A549 (cell line): ENCODE data around the gene ACTL7B. TPM values are rescaled to one million over a fixed set of nuclear protein-coding genes. Genes with fewer than 3 reads are reported as not detected.
A peak's percentile ranks its signal among the peaks of the same experiment; 100 is the strongest.
"Not testable (repeated sequence)": the region's sequence is repeated elsewhere in the genome, so short reads cannot be mapped to it uniquely, and the experiment has no call there.

Experiments used
- ATAC-seq, 2 experiments: fragments of 200-7000 bp in 1 of 2; fragments of >200 bp in 1 of 2; cut with Nextera tagmentation in 1 of 2; cut with Tn5 transposase in 1 of 2; 3 replicates each; pipeline versions ENCODE4 v1.8.0 to v1.9.1; 2018 to 2020; ENCODE audit warnings: mild to moderate bottlenecking in 1 of 2, moderate library complexity in 1 of 2
- CTCF ChIA-PET: fragments of 300-600 bp; sonication (Branson Sonifier 250); formaldehyde crosslinking; extraction: SDS; loops from one replicate; lab custom pipeline; 2021; ENCODE audit warnings: antibody characterized with exemption, inconsistent platforms; lab: Yijun Ruan, JAX
- POLR2A ChIA-PET: fragments of 350-600 bp; formaldehyde crosslinking; extraction: SDS; loops from one replicate; lab custom pipeline; 2021; ENCODE audit warnings: antibody characterized with exemption, inconsistent platforms; lab: Yijun Ruan, JAX
- DNase-seq, 2 experiments: peaks; one replicate each; pipeline versions ENCODE4 v3.0.0 to v3.0.0-alpha.2; 2011 to 2016; ENCODE audit warnings: low read depth in 1 of 2, low spot score in 1 of 2
- FAIRE-seq: peaks from 2 replicates; lab custom pipeline; 2011; peaks lifted over from hg19 to GRCh38; lab: Jason Lieb, UNC
- H3K27ac ChIP-seq, 2 experiments: fragments of >200 bp; sonication (Bioruptor Twin); formaldehyde crosslinking; 3 replicates each; pipeline ENCODE4 v1.5.1; 2016 to 2017
- H3K4me1 ChIP-seq: fragments of >200 bp; sonication (Bioruptor Twin); formaldehyde crosslinking; 3 replicates; pipeline ENCODE4 v1.6.1; 2016
- H3K4me2 ChIP-seq: fragments of >200 bp; sonication (Bioruptor Twin); formaldehyde crosslinking; 3 replicates; pipeline ENCODE4 v1.6.1; 2016
- H3K4me3 ChIP-seq: fragments of >200 bp; sonication (Bioruptor Twin); formaldehyde crosslinking; 3 replicates; pipeline ENCODE4 v1.5.1; 2016
- H3K9me3 ChIP-seq: fragments of >200 bp; sonication (Bioruptor Twin); formaldehyde crosslinking; 3 replicates; pipeline ENCODE4 v1.6.1; 2016
- CHD4 ChIP-seq: fragments of 200-600 bp; sonication (generic); IDR thresholded peaks from 2 replicates; pipeline ENCODE4 v1.6.1; 2016; ENCODE audit warnings: antibody characterized with exemption, mild to moderate bottlenecking, borderline replicate concordance
- HOXB13 ChIP-seq: fragments of 250-450 bp; sonication (Bioruptor Pico); IDR thresholded peaks from 2 replicates; pipeline ENCODE4 v1.5.0; 2020; ENCODE audit warnings: low read depth, mild to moderate bottlenecking, moderate library complexity
- KDM1A ChIP-seq: fragments of 200-600 bp; sonication (generic); IDR thresholded peaks from 2 replicates; pipeline ENCODE4 v1.6.1; 2016; ENCODE audit warnings: low read depth, mild to moderate bottlenecking
- MYC ChIP-seq: IDR thresholded peaks from 2 replicates; pipeline ENCODE4 v1.6.1; 2012; ENCODE audit warnings: mild to moderate bottlenecking, inconsistent platforms, low read length, improper control_type of control experiment, borderline replicate concordance
- NFE2L2 ChIP-seq: fragments of 150-350 bp; conservative IDR thresholded peaks from 2 replicates; pipeline ENCODE4 v1.6.1; 2014; ENCODE audit warnings: low read length
- POLR2AphosphoS2 ChIP-seq: conservative IDR thresholded peaks from 2 replicates; pipeline ENCODE4 v1.6.1; 2012; ENCODE audit warnings: low read length, improper control_type of control experiment, inconsistent platforms
- RAD21 ChIP-seq, 2 experiments: fragments of >200 bp in 1 of 2; sonication (Bioruptor Twin) in 1 of 2; formaldehyde crosslinking in 1 of 2; IDR thresholded peaks in 1 of 2; conservative IDR thresholded peaks in 1 of 2; 2 replicates in 1 of 2; 3 replicates in 1 of 2; pipeline ENCODE4 v1.6.1; 2012 to 2018; ENCODE audit warnings: inconsistent platforms in 1 of 2
- SREBF2 ChIP-seq: fragments of 450-650 bp; IDR thresholded peaks from 2 replicates; pipeline ENCODE4 v1.6.1; 2014; ENCODE audit warnings: mild to moderate bottlenecking, moderate library complexity
- ZFP36 ChIP-seq: fragments of 450-650 bp; IDR thresholded peaks from 2 replicates; pipeline ENCODE4 v1.6.1; 2014; ENCODE audit warnings: borderline replicate concordance; ENCODE audit not compliant: partially characterized antibody
- WGBS: methylation state at CpG from one replicate; pipeline ENCODE4 v1.1.6; 2017; ENCODE audit errors: missing lambda C conversion rate; 5-methylcytosine and 5-hydroxymethylcytosine counted together
- polyA plus RNA-seq, 4 experiments: library from polyadenylated mRNA; depleted of rRNA in 3 of 4; stranded (reverse); fragments of >200 nt; fragmentation: RNase III in 1 of 4; extraction: RNeasy Plus Mini Kit Qiagen cat#74134 plus additional on column Dnase treatment in 1 of 4; gene quantifications; 2 replicates in 3 of 4; 3 replicates in 1 of 4; pipeline ENCODE4 v1.2.3, GENCODE V29; 2011 to 2017
- TF ChIP-seq, protein P1 (sequence below): fragments of >200 bp; sonication (Bioruptor Twin); formaldehyde crosslinking; IDR thresholded peaks from 3 replicates; pipeline ENCODE4 v1.5.1; 2016
- TF ChIP-seq, protein P2 (sequence below): fragments of 450-650 bp; IDR thresholded peaks from 2 replicates; pipeline ENCODE4 v1.6.1; 2014; ENCODE audit warnings: antibody characterized with exemption
- TF ChIP-seq, protein P3 (sequence below): fragments of 150-350 bp; IDR thresholded peaks from 2 replicates; pipeline ENCODE4 v1.6.1; 2014; ENCODE audit warnings: low read depth, mild to moderate bottlenecking, low read length
- TF ChIP-seq, protein P4 (sequence below): IDR thresholded peaks from 2 replicates; pipeline ENCODE4 v1.6.1; 2012; ENCODE audit warnings: low read depth, borderline replicate concordance
- TF ChIP-seq, protein P5 (sequence below): IDR thresholded peaks from 2 replicates; pipeline ENCODE4 v1.6.1; 2012
- TF ChIP-seq, protein P6 (sequence below): IDR thresholded peaks from 2 replicates; pipeline ENCODE4 v1.6.1; 2012

Gene ACTL7B
- polyA plus RNA-seq, 2 of the 4 experiments (the other 2 are of a cell fraction) = not detected

DNA sequence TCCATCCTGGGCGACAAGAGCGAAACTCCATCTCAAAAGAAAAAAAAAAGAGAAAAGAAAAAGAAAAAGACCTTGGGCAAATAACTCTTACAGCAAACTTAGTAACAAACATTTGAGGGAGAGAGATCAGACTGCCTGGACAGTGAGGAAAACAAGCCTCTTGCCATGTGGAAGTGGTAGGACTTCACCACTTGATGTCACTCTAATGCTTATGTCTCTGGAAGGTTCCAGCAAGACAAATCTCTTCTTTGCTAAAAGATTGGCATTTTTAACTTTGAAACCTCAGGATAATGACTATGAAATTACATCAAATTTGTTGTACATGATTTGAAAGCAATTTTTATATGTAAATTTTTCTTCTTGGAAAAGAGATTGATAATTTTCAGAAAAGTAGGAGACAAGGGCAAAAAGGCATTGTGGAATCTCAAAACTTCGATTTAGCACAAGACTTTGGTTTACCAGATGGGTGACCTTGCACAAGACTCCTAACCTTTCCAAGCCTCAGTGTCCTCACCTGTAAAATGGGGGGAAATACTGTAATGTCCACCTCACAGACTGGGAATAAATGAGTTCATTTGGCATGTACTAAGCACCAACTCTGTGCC, 5.4 kb downstream of the ACTL7B start:
- 86% methylated on average over 3 of the region's 3 CpGs for WGBS
- FAIRE-seq (no peak), ATAC-seq (peak; percentile 72 to 81; a peak in 4 of 6 replicates), DNase-seq (peak in 1 of 2 experiments; percentile 39)
- no peaks in the 10 kb centered on the region for H3K9me3 ChIP-seq
- POLR2A ChIA-PET = no interaction called here
- no peak overlapping the region for H3K27ac ChIP-seq
- TF ChIP-seq RAD21 (conservative IDR thresholded peaks at IDR 0.05 in 1 of 2, IDR thresholded peaks at IDR 0.05 in 1 of 2) (peak; percentile 58 to 59), HOXB13 (CRISPR knock-in tag) (no peak)
- TF ChIP-seq, protein P1, sequence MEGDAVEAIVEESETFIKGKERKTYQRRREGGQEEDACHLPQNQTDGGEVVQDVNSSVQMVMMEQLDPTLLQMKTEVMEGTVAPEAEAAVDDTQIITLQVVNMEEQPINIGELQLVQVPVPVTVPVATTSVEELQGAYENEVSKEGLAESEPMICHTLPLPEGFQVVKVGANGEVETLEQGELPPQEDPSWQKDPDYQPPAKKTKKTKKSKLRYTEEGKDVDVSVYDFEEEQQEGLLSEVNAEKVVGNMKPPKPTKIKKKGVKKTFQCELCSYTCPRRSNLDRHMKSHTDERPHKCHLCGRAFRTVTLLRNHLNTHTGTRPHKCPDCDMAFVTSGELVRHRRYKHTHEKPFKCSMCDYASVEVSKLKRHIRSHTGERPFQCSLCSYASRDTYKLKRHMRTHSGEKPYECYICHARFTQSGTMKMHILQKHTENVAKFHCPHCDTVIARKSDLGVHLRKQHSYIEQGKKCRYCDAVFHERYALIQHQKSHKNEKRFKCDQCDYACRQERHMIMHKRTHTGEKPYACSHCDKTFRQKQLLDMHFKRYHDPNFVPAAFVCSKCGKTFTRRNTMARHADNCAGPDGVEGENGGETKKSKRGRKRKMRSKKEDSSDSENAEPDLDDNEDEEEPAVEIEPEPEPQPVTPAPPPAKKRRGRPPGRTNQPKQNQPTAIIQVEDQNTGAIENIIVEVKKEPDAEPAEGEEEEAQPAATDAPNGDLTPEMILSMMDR = peak; percentile 49
- TF ChIP-seq, all 56 proteins: peak for 2
- H3K4me3 ChIP-seq = no peak overlapping the region
- CTCF ChIA-PET = interaction anchor here (0.6 to 2.5 kb wide), 10 partner anchors 8 to 101 kb away, joined by 3 to 9 read pairs (median 4); partner anchors contain the start of gene ACTL7A
- H3K4me1 ChIP-seq = no peaks in the 10 kb centered on the region
- no peak overlapping the region for H3K4me2 ChIP-seq

DNA sequence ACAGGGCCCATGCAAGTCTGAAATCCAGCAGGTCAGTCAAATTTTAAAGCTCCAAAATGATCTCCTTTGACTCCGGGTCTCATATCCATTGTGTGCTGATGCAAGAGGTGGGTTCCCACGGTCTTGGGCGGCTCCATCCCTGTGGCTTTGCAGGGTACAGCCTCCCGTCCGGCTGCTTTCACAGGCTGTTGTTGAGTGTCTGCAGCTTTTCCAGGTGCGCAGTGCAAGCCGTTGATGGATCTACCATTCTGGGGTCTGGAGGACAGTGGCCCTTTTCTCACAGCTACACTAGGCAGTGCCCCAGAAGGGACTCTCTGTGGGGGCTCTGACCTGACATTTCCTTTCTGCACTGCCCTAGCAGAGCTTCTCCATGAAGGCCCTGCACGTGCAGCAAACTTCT, 7.5 kb downstream of the ACTL7B start:
- POLR2A ChIA-PET, H3K4me2 ChIP-seq, H3K27ac ChIP-seq, CTCF ChIA-PET, H3K9me3 ChIP-seq, ATAC-seq, DNase-seq, FAIRE-seq, H3K4me1 ChIP-seq, H3K4me3 ChIP-seq: not testable (repeated sequence)
- 72% methylated on average over 8 of the region's 8 CpGs for WGBS

DNA sequence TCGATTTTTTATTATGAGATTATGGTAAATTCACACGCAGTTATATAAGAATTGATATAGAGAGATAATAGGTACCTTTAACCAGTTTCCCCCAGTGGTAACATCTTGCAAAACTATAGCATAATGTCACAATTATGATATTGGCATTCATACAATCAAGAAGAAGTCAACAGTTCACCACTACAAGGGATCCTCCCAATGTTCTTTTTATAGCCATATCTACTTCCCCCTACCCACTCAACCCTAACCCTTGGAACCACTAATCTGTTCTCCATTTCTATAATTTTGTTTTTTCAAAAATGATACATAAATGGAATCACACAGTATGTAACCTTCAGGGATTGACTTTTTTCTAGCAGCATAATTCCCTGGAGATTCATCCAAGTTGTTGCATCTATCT, 9.8 kb downstream of the ACTL7B start:
- FAIRE-seq (no peak), DNase-seq (no peak), ATAC-seq (no peak)
- no peak overlapping the region for H3K27ac ChIP-seq
- H3K4me3 ChIP-seq = no peak overlapping the region
- ChIA-PET CTCF (interaction anchor here (0.8 kb wide), 1 partner anchor 41 kb away, joined by 3 read pairs; no protein-coding TSS in a partner anchor), POLR2A (no interaction called here)
- WGBS = 31% methylated on average over 2 of the region's 2 CpGs
- H3K4me2 ChIP-seq = no peak overlapping the region
- H3K4me1 ChIP-seq = no peaks in the 10 kb centered on the region
- TF ChIP-seq, protein P2, sequence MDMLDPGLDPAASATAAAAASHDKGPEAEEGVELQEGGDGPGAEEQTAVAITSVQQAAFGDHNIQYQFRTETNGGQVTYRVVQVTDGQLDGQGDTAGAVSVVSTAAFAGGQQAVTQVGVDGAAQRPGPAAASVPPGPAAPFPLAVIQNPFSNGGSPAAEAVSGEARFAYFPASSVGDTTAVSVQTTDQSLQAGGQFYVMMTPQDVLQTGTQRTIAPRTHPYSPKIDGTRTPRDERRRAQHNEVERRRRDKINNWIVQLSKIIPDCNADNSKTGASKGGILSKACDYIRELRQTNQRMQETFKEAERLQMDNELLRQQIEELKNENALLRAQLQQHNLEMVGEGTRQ = no peak
- no peak for TF ChIP-seq KDM1A
- no peak for TF ChIP-seq POLR2AphosphoS2
- TF ChIP-seq, protein P3, sequence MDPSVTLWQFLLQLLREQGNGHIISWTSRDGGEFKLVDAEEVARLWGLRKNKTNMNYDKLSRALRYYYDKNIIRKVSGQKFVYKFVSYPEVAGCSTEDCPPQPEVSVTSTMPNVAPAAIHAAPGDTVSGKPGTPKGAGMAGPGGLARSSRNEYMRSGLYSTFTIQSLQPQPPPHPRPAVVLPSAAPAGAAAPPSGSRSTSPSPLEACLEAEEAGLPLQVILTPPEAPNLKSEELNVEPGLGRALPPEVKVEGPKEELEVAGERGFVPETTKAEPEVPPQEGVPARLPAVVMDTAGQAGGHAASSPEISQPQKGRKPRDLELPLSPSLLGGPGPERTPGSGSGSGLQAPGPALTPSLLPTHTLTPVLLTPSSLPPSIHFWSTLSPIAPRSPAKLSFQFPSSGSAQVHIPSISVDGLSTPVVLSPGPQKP = no peak
- no peak for TF ChIP-seq SREBF2
- no peak for TF ChIP-seq CHD4
- TF ChIP-seq, protein P4, sequence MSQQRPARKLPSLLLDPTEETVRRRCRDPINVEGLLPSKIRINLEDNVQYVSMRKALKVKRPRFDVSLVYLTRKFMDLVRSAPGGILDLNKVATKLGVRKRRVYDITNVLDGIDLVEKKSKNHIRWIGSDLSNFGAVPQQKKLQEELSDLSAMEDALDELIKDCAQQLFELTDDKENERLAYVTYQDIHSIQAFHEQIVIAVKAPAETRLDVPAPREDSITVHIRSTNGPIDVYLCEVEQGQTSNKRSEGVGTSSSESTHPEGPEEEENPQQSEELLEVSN = no peak
- TF ChIP-seq, protein P5, sequence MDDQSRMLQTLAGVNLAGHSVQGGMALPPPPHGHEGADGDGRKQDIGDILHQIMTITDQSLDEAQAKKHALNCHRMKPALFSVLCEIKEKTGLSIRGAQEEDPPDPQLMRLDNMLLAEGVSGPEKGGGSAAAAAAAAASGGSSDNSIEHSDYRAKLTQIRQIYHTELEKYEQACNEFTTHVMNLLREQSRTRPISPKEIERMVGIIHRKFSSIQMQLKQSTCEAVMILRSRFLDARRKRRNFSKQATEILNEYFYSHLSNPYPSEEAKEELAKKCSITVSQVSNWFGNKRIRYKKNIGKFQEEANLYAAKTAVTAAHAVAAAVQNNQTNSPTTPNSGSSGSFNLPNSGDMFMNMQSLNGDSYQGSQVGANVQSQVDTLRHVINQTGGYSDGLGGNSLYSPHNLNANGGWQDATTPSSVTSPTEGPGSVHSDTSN = no peak
- TF ChIP-seq MYC = no peak
- TF ChIP-seq ZFP36 = no peak
- no peak for TF ChIP-seq NFE2L2
- TF ChIP-seq, protein P6, sequence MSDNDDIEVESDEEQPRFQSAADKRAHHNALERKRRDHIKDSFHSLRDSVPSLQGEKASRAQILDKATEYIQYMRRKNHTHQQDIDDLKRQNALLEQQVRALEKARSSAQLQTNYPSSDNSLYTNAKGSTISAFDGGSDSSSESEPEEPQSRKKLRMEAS = no peak
- TF ChIP-seq, protein P1 = no peak
- no peaks in the 10 kb centered on the region for H3K9me3 ChIP-seq
